ENCODE results near the gene DIDO1. TPM values are rescaled to one million over a fixed set of nuclear protein-coding genes. Genes with fewer than 3 reads are reported as not detected.

DIDO1 gene
- total and polyA plus RNA-seq, 12 donors, result 16.0 to 44.6 (median 37.0) TPM

DNA sequence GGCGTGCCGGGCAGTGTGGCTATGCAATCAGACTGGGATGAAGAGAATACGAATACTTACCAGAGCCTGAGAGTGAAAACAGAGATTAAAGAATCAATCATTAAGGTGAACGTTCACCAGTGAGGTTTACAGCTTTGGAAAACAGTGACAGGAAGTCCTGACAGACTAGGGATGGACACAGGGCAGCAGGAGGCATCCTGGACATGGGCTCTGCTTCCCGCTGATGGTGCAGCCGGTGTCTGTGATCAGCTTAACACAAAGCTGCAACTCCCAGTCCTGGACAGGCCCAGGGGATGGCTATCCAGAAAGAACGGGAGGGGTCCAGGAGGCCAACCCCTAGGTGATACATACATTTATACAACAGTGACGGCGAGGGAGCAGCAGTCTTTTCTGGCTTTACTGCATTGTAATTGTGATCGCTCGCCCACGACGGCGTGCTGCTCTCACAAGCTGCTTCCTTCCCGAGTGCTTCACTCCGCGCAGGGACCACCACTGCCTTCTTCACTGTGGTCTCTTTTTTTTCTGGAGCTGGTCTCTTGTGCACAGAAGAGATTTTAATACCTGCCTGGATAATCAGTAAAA, 20.7 kb downstream of the DIDO1 start:
- 88 to 90% methylated on average over 17 of the region's 17 CpGs for WGBS, 2 donors
- Histone ChIP-seq H3K27ac (no peak overlapping the region), H3K4me3 (no peak overlapping the region), H3K27me3 (no peaks in the 10 kb centered on the region), H3K36me3 (peaks cover 2 to 99% (median 72%) of the 10 kb centered on the region in 9 donors), H3K9me3 (no peaks in the 10 kb centered on the region), H3K4me1 (peaks cover 0 to 28% (median 5%) of the 10 kb centered on the region in 9 donors)
- intact Hi-C loops (cut with DNase I), result no loop called here
- DNase-seq, result no peak
- TF ChIP-seq, protein P1, sequence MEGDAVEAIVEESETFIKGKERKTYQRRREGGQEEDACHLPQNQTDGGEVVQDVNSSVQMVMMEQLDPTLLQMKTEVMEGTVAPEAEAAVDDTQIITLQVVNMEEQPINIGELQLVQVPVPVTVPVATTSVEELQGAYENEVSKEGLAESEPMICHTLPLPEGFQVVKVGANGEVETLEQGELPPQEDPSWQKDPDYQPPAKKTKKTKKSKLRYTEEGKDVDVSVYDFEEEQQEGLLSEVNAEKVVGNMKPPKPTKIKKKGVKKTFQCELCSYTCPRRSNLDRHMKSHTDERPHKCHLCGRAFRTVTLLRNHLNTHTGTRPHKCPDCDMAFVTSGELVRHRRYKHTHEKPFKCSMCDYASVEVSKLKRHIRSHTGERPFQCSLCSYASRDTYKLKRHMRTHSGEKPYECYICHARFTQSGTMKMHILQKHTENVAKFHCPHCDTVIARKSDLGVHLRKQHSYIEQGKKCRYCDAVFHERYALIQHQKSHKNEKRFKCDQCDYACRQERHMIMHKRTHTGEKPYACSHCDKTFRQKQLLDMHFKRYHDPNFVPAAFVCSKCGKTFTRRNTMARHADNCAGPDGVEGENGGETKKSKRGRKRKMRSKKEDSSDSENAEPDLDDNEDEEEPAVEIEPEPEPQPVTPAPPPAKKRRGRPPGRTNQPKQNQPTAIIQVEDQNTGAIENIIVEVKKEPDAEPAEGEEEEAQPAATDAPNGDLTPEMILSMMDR (IDR thresholded peaks at IDR 0.05), result no peak
- no peak for ATAC-seq

DNA sequence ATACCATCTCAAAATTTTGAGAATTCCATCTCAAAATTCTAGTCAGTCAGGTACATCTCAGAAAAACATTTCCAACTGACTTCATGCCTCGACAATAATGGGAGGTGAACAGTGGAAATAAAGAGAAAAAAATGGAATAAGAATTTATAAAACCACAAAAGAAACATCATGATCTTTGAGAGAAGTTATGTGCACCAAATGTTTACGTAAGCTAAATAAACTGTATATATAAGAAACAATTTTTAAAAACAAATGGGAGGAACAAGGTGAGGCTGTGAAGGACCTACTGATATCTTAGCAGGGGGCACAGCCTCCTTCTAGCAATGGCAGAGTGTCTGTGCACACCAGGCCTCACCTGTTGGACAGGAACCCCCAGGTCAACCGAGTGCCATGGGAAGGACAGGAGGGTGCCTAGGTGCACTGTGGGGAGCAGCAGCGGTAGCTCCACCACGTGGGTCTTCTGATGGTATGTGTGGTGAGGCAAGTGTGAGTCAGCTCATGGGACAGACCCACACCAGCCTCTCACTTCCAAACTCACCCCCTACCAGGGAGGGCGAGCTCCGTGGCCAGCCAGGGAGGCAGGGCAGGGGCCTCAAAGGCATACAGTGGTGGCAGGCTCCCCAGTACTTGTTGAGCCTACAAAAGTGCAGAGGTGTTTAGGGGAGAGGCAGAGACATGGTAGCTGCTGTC, 23.2 kb downstream of the DIDO1 start:
- TF ChIP-seq, protein P1 (IDR thresholded peaks at IDR 0.05), result no peak
- Histone ChIP-seq H3K4me1 (peaks cover 7 to 47% (median 22%) of the 10 kb centered on the region in 9 donors), H3K27ac (no peak overlapping the region), H3K9me3 (no peaks in the 10 kb centered on the region), H3K27me3 (no peaks in the 10 kb centered on the region), H3K4me3 (no peak overlapping the region), H3K36me3 (peaks cover 0 to 73% (median 47%) of the 10 kb centered on the region in 9 donors)
- ATAC-seq (no peak), DNase-seq (no peak)
- intact Hi-C loops (cut with DNase I), result loop anchor here in 2 of 10 donors (5.0 kb wide), 2 partner anchors 34 to 104 kb away; partner anchors contain the start of genes BHLHE23 (in 1 of the 2) and GID8 (in 1 of the 2)
- 84 to 90% methylated on average over 7 of the region's 7 CpGs for WGBS, 2 donors

DNA sequence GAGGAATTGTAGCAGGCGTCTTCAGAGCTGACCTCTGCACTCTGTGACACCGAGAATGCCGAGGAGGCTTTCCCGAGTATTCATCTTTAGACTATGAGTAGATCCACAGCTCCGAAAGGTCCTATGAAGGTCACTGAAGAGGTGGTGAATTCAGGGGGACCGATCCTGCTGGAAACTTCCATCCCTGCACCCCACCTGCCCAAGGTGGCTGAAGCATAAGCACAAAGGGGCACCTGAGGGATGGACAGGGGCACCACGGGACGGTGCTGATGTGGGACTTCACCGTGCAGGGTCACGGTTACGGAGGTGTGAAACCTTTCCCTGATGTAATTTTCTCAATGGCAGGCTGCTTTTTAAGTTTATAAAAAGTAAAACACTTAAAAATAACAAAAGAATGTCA, 24.4 kb downstream of the DIDO1 start:
- DNase-seq, result no peak
- Histone ChIP-seq H3K27ac (no peak overlapping the region), H3K27me3 (no peaks in the 10 kb centered on the region), H3K9me3 (no peaks in the 10 kb centered on the region), H3K4me3 (no peak overlapping the region), H3K36me3 (peaks cover 0 to 65% (median 37%) of the 10 kb centered on the region in 9 donors), H3K4me1 (peaks cover 7 to 46% (median 22%) of the 10 kb centered on the region in 9 donors)
- TF ChIP-seq, protein P1 (IDR thresholded peaks at IDR 0.05), result no peak
- ATAC-seq, result no peak
- intact Hi-C loops (cut with DNase I), result loop anchor here in 5 of 10 donors (2.0 to 5.0 kb wide), 4 partner anchors 35 to 109 kb away; partner anchors contain the start of genes BHLHE23 (in 1 of the 5) and GID8 (in 1 of the 5)
- 88% methylated on average over 11 of the region's 11 CpGs for WGBS, 2 donors

DNA sequence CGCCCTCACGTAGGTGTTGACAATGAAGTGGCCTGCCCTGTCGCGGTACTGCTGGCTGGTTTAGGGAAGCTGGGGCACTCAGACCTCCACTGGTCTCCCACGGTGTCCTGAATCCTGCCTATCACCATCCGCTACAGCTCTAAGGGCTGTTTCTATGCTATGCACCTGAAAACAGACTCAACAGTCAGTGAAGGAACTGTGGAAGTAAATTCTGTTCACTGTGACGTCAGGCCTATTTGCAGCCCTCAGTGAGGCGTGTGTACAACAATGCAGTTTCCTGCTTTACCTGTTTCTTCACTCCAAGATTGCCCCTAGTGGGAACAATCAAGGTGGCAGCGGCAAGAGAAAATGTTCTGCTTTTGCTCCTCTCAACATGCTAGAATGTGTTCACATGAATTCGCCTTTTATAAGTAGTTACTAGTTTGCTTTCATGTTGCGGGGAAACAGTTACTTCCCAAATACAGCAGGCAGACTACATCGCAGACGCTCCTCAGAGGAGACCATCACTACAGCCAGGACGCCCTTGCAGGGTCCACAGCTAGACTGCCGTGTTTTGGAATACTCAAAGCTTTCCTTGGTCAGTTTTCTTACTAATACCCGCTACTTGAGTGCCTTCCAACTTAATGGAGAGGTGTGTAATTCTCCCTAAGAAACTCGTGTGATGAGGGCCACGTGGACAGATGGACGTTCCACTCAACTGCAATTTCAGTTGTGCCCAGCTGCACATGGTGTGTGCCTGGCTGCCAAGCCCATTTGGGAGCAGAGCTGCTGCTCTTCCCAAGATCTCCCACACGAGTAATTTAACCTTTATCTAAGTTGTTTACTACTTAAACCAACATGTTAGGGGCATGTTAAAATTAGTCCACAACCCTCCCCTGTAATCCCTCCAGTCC, 25.4 kb downstream of the DIDO1 start:
- no peaks in the 10 kb centered on the region for H3K27me3 ChIP-seq
- WGBS, 2 donors, result 51 to 58% methylated on average over 20 of the region's 20 CpGs
- DNase-seq, result no peak
- TF ChIP-seq, protein P1 (IDR thresholded peaks at IDR 0.05), result no peak
- H3K4me3 ChIP-seq, result no peak overlapping the region
- peaks cover 0 to 65% (median 28%) of the 10 kb centered on the region in 9 donors for H3K36me3 ChIP-seq
- H3K27ac ChIP-seq, result no peak overlapping the region
- H3K9me3 ChIP-seq, result no peaks in the 10 kb centered on the region
- intact Hi-C loops (cut with DNase I), result loop anchor here in 5 of 10 donors (1.0 to 5.0 kb wide), 5 partner anchors 36 to 110 kb away; partner anchors contain the start of genes BHLHE23 (in 1 of the 5) and GID8 (in 1 of the 5)
- H3K4me1 ChIP-seq, result peaks cover 7 to 38% (median 18%) of the 10 kb centered on the region in 9 donors
- peak in 7 of 8 donors; percentile 2 to 29 (median 15) for ATAC-seq
